SU-DHL-6 (cell line): Measurements from ENCODE around the gene ENKD1.

Source experiments
- H2AFZ ChIP-seq: fragments of 200-600 bp; sonication (generic); 2 replicates; pipeline ENCODE4 v1.6.1; 2014; ENCODE audit warnings: low read depth, mild to moderate bottlenecking, moderate library complexity, mixed read lengths, antibody characterized with exemption, low read length; ENCODE audit not compliant: severe bottlenecking
- H3F3A ChIP-seq: fragments of 200-600 bp; shearing (Covaris generic); 2 replicates; pipeline ENCODE4 v1.6.0; 2016; ENCODE audit warnings: antibody characterized with exemption, mild to moderate bottlenecking; ENCODE audit not compliant: insufficient read depth
- H3K27ac ChIP-seq: fragments of 200-600 bp; sonication (generic); 2 replicates; pipeline ENCODE4 v1.5.1; 2016; ENCODE audit warnings: low read depth, mild to moderate bottlenecking, low read length, moderate library complexity, mixed read lengths
- H3K27me3 ChIP-seq: fragments of 200-600 bp; sonication (generic), shearing (Covaris generic); 2 replicates; pipeline ENCODE4 v1.6.0; 2014; ENCODE audit warnings: mild to moderate bottlenecking, low read length
- H3K36me3 ChIP-seq: fragments of 200-600 bp; sonication (generic); 2 replicates; pipeline ENCODE4 v1.6.1; 2014; ENCODE audit warnings: mild to moderate bottlenecking, low read length, mixed read lengths
- H3K4me2 ChIP-seq: fragments of 300-600, 200-600 bp; shearing (Covaris generic), sonication (generic); 2 replicates; pipeline ENCODE4 v1.6.0; 2014; ENCODE audit warnings: low read length, low read depth, mild to moderate bottlenecking; ENCODE audit not compliant: poor library complexity, severe bottlenecking
- H3K4me3 ChIP-seq: fragments of 200-600 bp; sonication (generic); 2 replicates; pipeline ENCODE4 v1.5.1; 2014; ENCODE audit warnings: antibody characterized with exemption, low read length, mild to moderate bottlenecking, mixed read lengths; ENCODE audit not compliant: insufficient read depth, poor library complexity, severe bottlenecking
- H3K79me2 ChIP-seq: fragments of 200-600 bp; sonication (generic); 2 replicates; pipeline ENCODE4 v1.6.1; 2014; ENCODE audit warnings: mild to moderate bottlenecking, low read length, moderate library complexity; ENCODE audit not compliant: insufficient read depth
- H3K9ac ChIP-seq: fragments of 200-600 bp; sonication (generic); 2 replicates; pipeline ENCODE4 v1.7.0; 2014; ENCODE audit warnings: mild to moderate bottlenecking, low read length
- H3K9me2 ChIP-seq: fragments of 200-600 bp; sonication (generic); replicated peaks from 2 replicates; pipeline ENCODE4 v1.6.1; 2014; ENCODE audit warnings: low read length; ENCODE audit not compliant: insufficient read depth
- H3K9me3 ChIP-seq: fragments of 200-600 bp; sonication (generic); 2 replicates; pipeline ENCODE4 v1.6.1; 2014; ENCODE audit warnings: low read length, mixed read lengths; ENCODE audit not compliant: insufficient read depth
- H4K20me1 ChIP-seq: fragments of 200-600 bp; sonication (generic); 2 replicates; pipeline ENCODE4 v1.6.1; 2014; ENCODE audit warnings: low read depth, mild to moderate bottlenecking, antibody characterized with exemption, low read length, moderate library complexity, mixed read lengths
- CTCF ChIP-seq: fragments of 200-600 bp; sonication (generic); IDR thresholded peaks from one replicate; pipeline ENCODE4 v1.5.1; 2017; ENCODE audit warnings: antibody characterized with exemption, mild to moderate bottlenecking, low read length, moderate library complexity; ENCODE audit not compliant: insufficient read depth, poor library complexity, severe bottlenecking
- EZH2phosphoT487 ChIP-seq: fragments of 200-600 bp; sonication (generic), shearing (Covaris generic); conservative IDR thresholded peaks from 2 replicates; pipeline ENCODE4 v1.6.1; 2018; ENCODE audit warnings: mild to moderate bottlenecking, antibody characterized with exemption, low read length, moderate library complexity, mixed read lengths

The ENKD1 gene

DNA sequence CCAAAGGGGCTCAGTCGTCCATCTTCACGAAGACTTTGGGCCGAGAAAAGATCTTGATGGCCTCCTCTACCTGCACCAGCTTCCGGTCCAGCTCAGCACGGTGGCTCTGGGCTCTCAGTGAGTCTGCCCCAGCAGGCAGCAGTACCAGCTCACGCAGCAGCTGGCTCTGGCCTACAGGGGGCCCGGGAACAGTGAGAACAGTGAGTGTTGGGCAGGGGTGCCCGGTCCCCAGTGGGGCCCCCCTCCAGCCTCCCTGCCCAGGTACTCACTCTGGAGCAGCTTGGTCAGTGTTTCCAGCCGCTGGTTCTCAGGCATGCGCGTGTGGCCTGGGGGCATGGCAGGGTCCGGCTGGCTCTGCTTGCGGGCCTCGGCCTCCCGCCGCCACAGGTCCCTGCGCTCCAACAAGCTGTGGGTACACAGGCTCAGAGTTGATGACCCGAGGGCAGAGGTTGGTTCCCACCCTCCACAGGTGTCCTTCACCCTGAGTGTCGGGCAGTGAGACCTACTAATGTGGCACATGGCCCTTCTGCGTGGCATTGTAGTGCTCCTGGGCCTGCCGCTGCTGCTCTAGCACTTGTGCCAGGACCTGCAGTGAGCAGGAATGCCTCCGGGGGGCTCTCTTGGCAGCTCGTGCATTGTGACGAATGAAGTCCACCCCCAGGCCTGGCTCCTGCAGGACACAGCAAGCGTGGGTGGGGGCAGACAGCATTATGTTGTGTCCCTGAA, 3.2 kb downstream of the ENKD1 start:
- Histone ChIP-seq H2AFZ (no peak overlapping the region), H3K36me3 (no peaks in the 10 kb centered on the region), H3K9me2 (no peaks in the 10 kb centered on the region), H3K27me3 (no peaks in the 10 kb centered on the region), H3K79me2 (no peaks in the 10 kb centered on the region), H3K27ac (no peak overlapping the region), H3K9ac (no peak overlapping the region), H3K4me2 (no peak overlapping the region), H3K4me3 (no peak overlapping the region), H4K20me1 (no peaks in the 10 kb centered on the region), H3F3A (no peaks in the 10 kb centered on the region), H3K9me3 (no peaks in the 10 kb centered on the region)
- no peak for TF ChIP-seq CTCF
- no peak for TF ChIP-seq EZH2phosphoT487

DNA sequence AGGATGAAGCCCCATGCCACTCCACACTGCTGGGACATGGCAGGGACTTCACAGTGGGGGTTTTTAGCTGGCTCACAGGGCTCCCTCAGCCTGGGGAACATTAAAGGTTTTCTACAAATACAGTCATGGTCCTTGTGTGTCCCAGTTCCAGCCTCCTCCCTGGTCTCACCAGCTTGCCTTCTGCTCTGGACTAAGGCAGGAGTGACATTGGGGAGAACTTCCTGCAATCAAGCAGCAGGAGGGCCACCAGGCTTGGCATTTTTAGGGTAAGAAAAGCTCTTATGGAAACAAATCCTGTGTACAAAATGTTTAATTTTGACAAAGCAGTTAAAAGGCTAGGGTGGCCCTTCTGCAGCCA, 3.9 kb downstream of the ENKD1 start:
- H3K9me3 ChIP-seq, result no peaks in the 10 kb centered on the region
- no peaks in the 10 kb centered on the region for H3K9me2 ChIP-seq
- TF ChIP-seq CTCF (no peak), EZH2phosphoT487 (no peak)
- no peak overlapping the region for H3K4me3 ChIP-seq
- no peak overlapping the region for H3K9ac ChIP-seq
- no peak overlapping the region for H3K4me2 ChIP-seq
- H3K36me3 ChIP-seq, result no peaks in the 10 kb centered on the region
- no peaks in the 10 kb centered on the region for H4K20me1 ChIP-seq
- H3K27me3 ChIP-seq, result no peaks in the 10 kb centered on the region
- H3F3A ChIP-seq, result no peaks in the 10 kb centered on the region
- H2AFZ ChIP-seq, result no peak overlapping the region
- H3K79me2 ChIP-seq, result no peaks in the 10 kb centered on the region
- no peak overlapping the region for H3K27ac ChIP-seq

GRCh38 chr16:67661886-67662652, 4.5 kb downstream of the ENKD1 start:
- no peak overlapping the region for H3K4me3 ChIP-seq
- no peaks in the 10 kb centered on the region for H3F3A ChIP-seq
- H3K27me3 ChIP-seq, result no peaks in the 10 kb centered on the region
- no peak overlapping the region for H2AFZ ChIP-seq
- H3K79me2 ChIP-seq, result no peaks in the 10 kb centered on the region
- no peak overlapping the region for H3K27ac ChIP-seq
- H3K4me2 ChIP-seq, result no peak overlapping the region
- no peak overlapping the region for H3K9ac ChIP-seq
- no peaks in the 10 kb centered on the region for H3K9me2 ChIP-seq
- no peaks in the 10 kb centered on the region for H3K9me3 ChIP-seq
- H3K36me3 ChIP-seq, result no peaks in the 10 kb centered on the region
- H4K20me1 ChIP-seq, result no peaks in the 10 kb centered on the region
- no peak for TF ChIP-seq EZH2phosphoT487
- TF ChIP-seq CTCF, result no peak
